Measurements from ENCODE around the gene PCDHGA11.

GRCh38 chr5:141441571-141442170 lies 20.8 kb downstream of the PCDHGA11 start:
- TF ChIP-seq EZH2 (IDR thresholded peaks at IDR 0.05; ENCODE audit: insufficient read depth, poor library complexity, severe bottlenecking) (no peak), EZH2phosphoT487 (IDR thresholded peaks at IDR 0.05; ENCODE audit: insufficient read depth, low read depth) (no peak)

Measured in GM23248 (cell line).